Measurements from ENCODE around the gene OR5B3. TPM values are rescaled to one million over a fixed set of nuclear protein-coding genes. Genes with fewer than 3 reads are reported as not detected.
A peak's percentile ranks its signal among the peaks of the same experiment; 100 is the strongest.
"Not testable (repeated sequence)": the region's sequence is repeated elsewhere in the genome, so short reads cannot be mapped to it uniquely, and the experiment has no call there.

The OR5B3 gene
- total RNA-seq: not detected in 2 replicates

- DNase-seq (ENCODE audit: low read depth, low spot score): no peak
Measured at GRCh38 chr11:58406774-58407173, at the start of gene OR5B3. TSS of gene OR5B3 (minus strand) at chr11:58406874. CDS start at chr11:58403409, 3,465 bp downstream.

DNA sequence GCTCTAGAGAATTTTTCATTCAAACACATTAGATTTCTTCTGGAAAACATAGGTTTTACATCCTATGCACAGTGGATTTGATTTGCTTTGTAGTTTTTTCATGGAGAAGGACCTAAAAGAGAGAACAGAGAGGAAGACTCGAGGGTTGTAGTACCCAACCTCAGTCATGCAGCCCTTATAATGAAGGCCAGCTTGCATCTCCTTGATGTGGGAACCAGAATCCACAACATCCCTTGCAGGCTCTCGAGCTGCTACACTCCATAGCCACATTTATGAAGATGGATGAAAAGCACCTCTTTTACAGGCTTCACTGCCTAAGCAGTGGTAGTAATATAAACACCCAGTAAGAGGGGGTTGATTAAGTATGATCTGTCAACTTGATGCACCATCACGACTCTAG is 44.9 kb upstream of the OR5B3 start:
- no peak for DNase-seq (ENCODE audit: low read depth, low spot score)

- no peak for DNase-seq (ENCODE audit: low read depth, low spot score)
Measured at GRCh38 chr11:58446294-58446693, 39.6 kb upstream of the OR5B3 start.

GRCh38 chr11:58444300-58444699 is 37.6 kb upstream of the OR5B3 start:
- DNase-seq (ENCODE audit: low read depth, low spot score): no peak

- DNase-seq (ENCODE audit: low read depth, low spot score): no peak
Measured at GRCh38 chr11:58442136-58442535, 35.5 kb upstream of the OR5B3 start, which contains the start of gene OR5B12. TSS of gene OR5B12 (minus strand) at chr11:58442236. CDS start at chr11:58440151, 2,085 bp downstream.

DNA sequence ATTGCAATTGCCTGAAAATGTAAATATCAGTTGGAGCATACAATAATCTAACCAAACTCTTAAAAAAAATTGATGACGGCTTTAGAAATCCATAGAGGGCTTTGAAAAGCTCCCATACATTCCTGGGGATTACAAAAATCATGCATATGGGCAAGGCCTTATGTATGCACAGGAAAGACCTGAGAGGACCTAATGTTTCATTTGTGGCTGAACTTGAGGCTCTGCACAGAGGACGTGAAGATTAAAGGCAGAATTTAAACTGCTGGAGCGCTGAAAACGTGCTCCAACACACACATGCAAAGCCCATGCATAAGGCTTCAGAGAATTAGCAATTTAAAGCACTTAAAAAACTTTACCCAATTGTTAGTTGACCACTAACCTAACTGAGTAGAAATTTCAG is 31.8 kb upstream of the OR5B3 start:
- no peak for DNase-seq (ENCODE audit: low read depth, low spot score)

DNA sequence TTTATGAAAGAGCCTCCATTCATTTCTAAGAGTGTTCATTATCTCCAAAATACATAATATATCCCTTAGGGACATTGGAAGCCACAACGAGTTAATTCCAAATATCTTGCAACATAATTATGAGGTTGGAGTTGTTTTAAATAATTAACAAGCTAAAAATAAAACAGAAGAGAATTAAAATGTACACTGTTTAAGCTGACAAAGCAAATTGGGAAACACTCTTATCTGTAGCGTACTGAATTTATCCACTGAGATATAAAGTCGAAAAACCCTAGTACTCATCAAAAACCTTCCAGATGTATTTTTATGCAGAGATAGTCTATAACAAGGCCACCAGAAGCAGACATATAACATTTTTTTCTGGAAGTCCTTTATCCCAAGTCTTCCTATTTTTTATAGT is 27.5 kb upstream of the OR5B3 start:
- DNase-seq (ENCODE audit: low read depth, low spot score): no peak

GRCh38 chr11:58433638-58434203 is 27.0 kb upstream of the OR5B3 start:
- no peak for DNase-seq (ENCODE audit: low read depth, low spot score)

DNA sequence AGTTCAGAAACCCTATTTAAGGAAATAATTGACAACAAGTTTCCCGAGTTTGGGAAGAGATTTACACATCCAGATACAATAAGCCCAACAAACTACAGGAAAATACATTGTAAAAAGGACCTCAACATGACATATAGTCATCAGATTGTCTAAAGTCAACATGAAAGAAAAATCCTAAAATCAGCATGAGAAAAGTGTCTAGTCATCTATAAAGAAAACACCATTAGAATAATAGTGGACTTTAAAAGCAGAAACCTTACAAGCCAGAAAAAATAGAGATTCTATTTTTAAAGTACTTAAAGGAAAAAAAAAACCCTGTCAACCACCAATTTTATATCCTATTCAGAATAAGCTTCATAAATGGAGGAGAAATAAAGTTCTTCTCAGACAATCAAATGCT is 22.6 kb upstream of the OR5B3 start:
- no peak for DNase-seq (ENCODE audit: low read depth, low spot score)

DNA sequence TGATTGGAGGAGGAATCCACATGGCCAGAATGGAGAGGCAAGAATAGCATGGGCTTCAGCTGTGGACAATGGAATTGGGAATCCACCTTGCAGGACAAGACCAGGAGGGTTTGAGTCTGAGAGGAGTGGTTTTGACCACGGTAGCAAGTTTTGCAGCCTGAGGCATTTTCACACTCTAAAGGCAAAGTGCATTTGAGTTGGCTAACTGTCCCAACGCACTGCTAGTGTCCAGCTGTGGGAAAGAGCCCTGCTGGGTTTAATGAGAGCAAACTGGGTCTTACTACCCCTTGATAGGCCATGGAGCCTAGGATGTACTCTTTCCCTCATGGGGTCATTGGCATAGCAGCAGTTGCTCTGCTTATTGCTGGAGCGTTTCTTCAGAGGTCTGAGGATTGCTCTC is 21.3 kb upstream of the OR5B3 start, which contains the start of gene OR5B2:
OR5B2 (minus strand) TSS at position 101 of the 400 bp plus-strand sequence. CDS start 4,860 bp downstream, outside the sequence.
- DNase-seq (ENCODE audit: low read depth, low spot score): no peak

- not testable (repeated sequence) for DNase-seq (ENCODE audit: low read depth, low spot score)
Measured at GRCh38 chr11:58399622-58400021, 7.1 kb downstream of the OR5B3 start.

GRCh38 chr11:58395581-58395980 is 11.1 kb downstream of the OR5B3 start:
- no peak for DNase-seq (ENCODE audit: low read depth, low spot score)

DNA sequence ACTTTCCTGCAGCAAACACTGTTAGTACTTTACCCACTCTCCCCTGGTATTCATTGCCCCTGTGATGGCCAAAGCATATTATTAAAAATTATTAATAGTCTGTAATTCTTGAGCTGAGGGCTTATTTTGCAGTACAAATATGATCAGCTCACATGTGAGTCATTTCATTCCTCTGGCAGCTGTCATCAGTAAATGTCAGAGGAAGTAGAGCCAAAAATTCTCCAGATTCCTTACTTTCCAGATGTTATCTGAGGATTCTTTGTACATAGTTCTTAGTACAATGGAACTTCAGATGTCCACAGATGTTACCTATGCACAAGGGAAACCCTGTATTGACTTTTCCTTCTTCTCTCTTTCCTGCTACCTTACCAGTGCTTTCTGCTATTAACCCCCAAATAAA is 12.5 kb downstream of the OR5B3 start:
- peak; percentile 82 for DNase-seq (ENCODE audit: low read depth, low spot score)

- DNase-seq (ENCODE audit: low read depth, low spot score): no peak
Measured at GRCh38 chr11:58392746-58393145, 13.9 kb downstream of the OR5B3 start.

- DNase-seq (ENCODE audit: low read depth, low spot score): no peak
Measured at GRCh38 chr11:58391879-58392278, 14.8 kb downstream of the OR5B3 start.

- DNase-seq (ENCODE audit: low read depth, low spot score): no peak
Measured at GRCh38 chr11:58390551-58391063, 16.1 kb downstream of the OR5B3 start.

DNA sequence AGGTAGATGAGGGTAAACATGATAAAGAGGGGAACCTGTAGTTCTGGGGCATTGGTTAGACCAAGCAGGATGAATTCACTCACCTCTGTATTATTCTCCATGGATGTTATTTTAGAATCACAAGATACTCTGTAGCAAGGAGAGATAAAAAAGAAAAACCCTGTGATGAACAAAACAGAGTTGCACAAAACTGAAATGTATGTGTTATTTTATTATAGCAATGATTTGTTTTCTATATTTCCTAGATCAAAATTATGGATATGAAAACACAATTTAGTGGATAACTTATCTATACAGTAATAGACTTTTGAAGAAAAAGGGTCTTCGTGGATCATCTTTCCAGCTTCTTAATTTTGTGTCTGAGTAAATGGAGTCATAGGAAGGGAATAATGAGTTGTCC is 47.7 kb downstream of the OR5B3 start, which contains the start of gene OR5B17:
OR5B17 (minus strand) TSS at position 101 of the 400 bp plus-strand sequence; CDS start at position 101, 0 bp downstream.
- DNase-seq (ENCODE audit: low read depth, low spot score): no peak

- no peak for DNase-seq (ENCODE audit: low read depth, low spot score)
Measured at GRCh38 chr11:58354727-58355126, 51.9 kb downstream of the OR5B3 start.

Other genes with a start within 250 kb of the OR5B3 start
- gene OR9Q2, start 217.8 kb downstream of the OR5B3 start, total RNA-seq: not detected in 2 replicates
- gene OR1S2, start 202.7 kb downstream of the OR5B3 start, total RNA-seq: not detected in 2 replicates
- not detected in 2 replicates for gene OR1S1, start 194.2 kb downstream of the OR5B3 start, total RNA-seq
- not detected in 2 replicates for gene OR10Q1, start 178.0 kb downstream of the OR5B3 start, total RNA-seq
- gene OR10W1, start 138.6 kb downstream of the OR5B3 start, total RNA-seq: not detected in 2 replicates
- gene OR5B17, start 47.8 kb downstream of the OR5B3 start, total RNA-seq: not detected in 2 replicates
- gene OR5B2, start 21.2 kb upstream of the OR5B3 start, total RNA-seq: not detected in 2 replicates
- gene OR5B12, start 35.4 kb upstream of the OR5B3 start, total RNA-seq: not detected in 2 replicates
- not detected in 2 replicates for gene OR5B21, start 101.2 kb upstream of the OR5B3 start, total RNA-seq
- gene LPXN, start 169.0 kb upstream of the OR5B3 start, total RNA-seq: 4.0 and 6.0 TPM in 2 replicates
- gene ZFP91, start 172.2 kb upstream of the OR5B3 start, total RNA-seq: 56.0 and 63.4 TPM in 2 replicates
- gene CNTF, start 215.8 kb upstream of the OR5B3 start, total RNA-seq: 1.6 and 2.2 TPM in 2 replicates